MM.1S (cell line): Measurements from ENCODE around the gene KCNJ6.

Source experiments
- DNase-seq: peaks from one replicate; pipeline ENCODE4 v3.0.0-alpha.2; 2015
- H2AFZ ChIP-seq: fragments of 300-600 bp; sonication (generic); 2 replicates; pipeline ENCODE4 v1.6.0; 2016; ENCODE audit warnings: antibody characterized with exemption, low read length
- H3F3A ChIP-seq: fragments of 300-600 bp; sonication (generic); 2 replicates; pipeline ENCODE4 v1.6.1; 2016; ENCODE audit warnings: mild to moderate bottlenecking, antibody characterized with exemption, low read length, moderate library complexity, mixed read lengths; ENCODE audit not compliant: insufficient read depth
- H3K27ac ChIP-seq: fragments of 300-600 bp; sonication (generic); 2 replicates; pipeline ENCODE4 v1.5.1; 2016; ENCODE audit warnings: mild to moderate bottlenecking, low read length
- H3K27me3 ChIP-seq: fragments of 300-600 bp; sonication (generic); replicated peaks from 2 replicates; pipeline ENCODE4 v1.6.0; 2016; ENCODE audit warnings: low read length; ENCODE audit not compliant: insufficient read depth
- H3K36me3 ChIP-seq: fragments of 300-600 bp; sonication (generic); replicated peaks from 2 replicates; pipeline ENCODE4 v1.6.1; 2016; ENCODE audit warnings: mild to moderate bottlenecking, low read length, mixed read lengths; ENCODE audit not compliant: insufficient read depth
- H3K4me1 ChIP-seq: fragments of 300-600 bp; sonication (generic); 2 replicates; pipeline ENCODE4 v1.6.1; 2016; ENCODE audit warnings: low read length, mixed read lengths
- H3K4me2 ChIP-seq: fragments of 300-600 bp; sonication (generic); 2 replicates; pipeline ENCODE4 v1.6.0; 2016; ENCODE audit warnings: low read depth, low read length
- H3K4me3 ChIP-seq: fragments of 300-600 bp; sonication (generic); 2 replicates; pipeline ENCODE4 v1.5.1; 2016; ENCODE audit warnings: low read length, mixed read lengths
- H3K79me2 ChIP-seq: fragments of 300-600 bp; sonication (generic); 2 replicates; pipeline ENCODE4 v1.6.1; 2016; ENCODE audit warnings: mixed run types, low read length, mixed read lengths
- H3K9ac ChIP-seq: fragments of 300-600 bp; sonication (generic); 2 replicates; pipeline ENCODE4 v1.6.1; 2016; ENCODE audit warnings: low read length, mixed read lengths
- H3K9me2 ChIP-seq: fragments of 300-600 bp; sonication (generic); replicated peaks from 2 replicates; pipeline ENCODE4 v1.6.1; 2016; ENCODE audit warnings: mild to moderate bottlenecking, low read length, mixed read lengths; ENCODE audit not compliant: insufficient read depth
- H3K9me3 ChIP-seq: fragments of 300-600 bp; sonication (generic); replicated peaks from 2 replicates; pipeline ENCODE4 v1.6.1; 2016; ENCODE audit warnings: mild to moderate bottlenecking, low read length, mixed read lengths; ENCODE audit not compliant: insufficient read depth
- H4K20me1 ChIP-seq: fragments of 300-600 bp; sonication (generic); 2 replicates; pipeline ENCODE4 v1.6.1; 2016; ENCODE audit warnings: mild to moderate bottlenecking, low read length, moderate library complexity, mixed read lengths; ENCODE audit not compliant: insufficient read depth
- CTCF ChIP-seq: fragments of 300-600 bp; sonication (generic); IDR thresholded peaks from 2 replicates; pipeline ENCODE4 v1.5.1; 2016; ENCODE audit warnings: antibody characterized with exemption, low read length, mixed read lengths
- EZH2 ChIP-seq: fragments of 300-600 bp; sonication (generic); optimal IDR thresholded peaks from 2 replicates; pipeline ENCODE3; 2017; ENCODE audit warnings: low read depth, mild to moderate bottlenecking, antibody characterized with exemption, low read length, mixed read lengths
- EZH2phosphoT487 ChIP-seq: fragments of 300-600 bp; sonication (generic); IDR thresholded peaks from 2 replicates; pipeline ENCODE4 v1.6.1; 2018; ENCODE audit warnings: antibody characterized with exemption, low read length

KCNJ6 gene

GRCh38 chr21:37658817-37659458, 257.3 kb downstream of the KCNJ6 start:
- H3K27me3 ChIP-seq: no peaks in the 10 kb centered on the region
- no peak for TF ChIP-seq EZH2phosphoT487
- no peak for TF ChIP-seq CTCF
- no peak overlapping the region for H2AFZ ChIP-seq
- no peaks in the 10 kb centered on the region for H3F3A ChIP-seq
- no peaks in the 10 kb centered on the region for H3K79me2 ChIP-seq
- DNase-seq: no peak
- H3K27ac ChIP-seq: no peak overlapping the region
- H3K36me3 ChIP-seq: no peaks in the 10 kb centered on the region
- no peaks in the 10 kb centered on the region for H3K9me3 ChIP-seq
- H4K20me1 ChIP-seq: no peaks in the 10 kb centered on the region
- no peaks in the 10 kb centered on the region for H3K9me2 ChIP-seq
- H3K9ac ChIP-seq: no peak overlapping the region
- no peak overlapping the region for H3K4me2 ChIP-seq
- H3K4me3 ChIP-seq: no peak overlapping the region
- H3K4me1 ChIP-seq: no peaks in the 10 kb centered on the region

DNA sequence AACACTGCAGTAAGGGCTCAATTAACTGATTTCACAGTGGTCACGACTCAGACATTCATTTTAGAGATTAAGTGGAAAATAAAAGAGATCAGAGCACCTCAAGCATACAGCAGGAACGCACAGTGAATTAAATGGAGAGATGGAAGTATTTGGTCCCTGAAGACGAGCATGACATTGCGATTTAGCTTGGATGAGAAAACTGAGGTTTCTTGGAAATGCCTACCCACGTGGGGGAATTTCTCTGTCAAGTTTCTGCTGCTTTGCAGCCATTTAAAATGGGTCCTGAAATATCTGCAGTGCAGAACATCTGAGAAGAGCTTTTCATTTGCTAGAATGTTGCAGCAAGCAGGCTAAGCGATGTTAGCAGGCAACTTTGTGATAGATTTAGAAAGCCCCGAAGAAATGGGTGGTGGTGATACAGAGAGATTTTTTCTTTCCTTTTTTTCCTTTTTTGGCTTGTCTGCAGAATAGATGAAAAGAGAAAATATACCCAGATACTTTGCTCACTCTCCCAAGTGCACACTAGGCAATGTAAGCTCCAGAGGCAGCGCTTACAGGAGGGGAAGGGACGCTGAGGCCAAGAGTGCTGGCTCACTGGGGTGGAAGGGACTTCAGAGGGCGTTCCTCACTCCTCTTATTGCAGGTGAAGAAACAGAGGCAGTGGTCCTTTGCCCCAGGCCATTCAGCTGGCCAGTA, 258.0 kb downstream of the KCNJ6 start:
- Histone ChIP-seq H4K20me1 (no peaks in the 10 kb centered on the region), H3K4me3 (no peak overlapping the region), H3K79me2 (no peaks in the 10 kb centered on the region), H3K9ac (no peak overlapping the region), H3K4me2 (no peak overlapping the region), H3K36me3 (no peaks in the 10 kb centered on the region), H3F3A (no peaks in the 10 kb centered on the region), H2AFZ (no peak overlapping the region), H3K27ac (no peak overlapping the region), H3K4me1 (no peaks in the 10 kb centered on the region), H3K27me3 (no peaks in the 10 kb centered on the region), H3K9me3 (no peaks in the 10 kb centered on the region), H3K9me2 (no peaks in the 10 kb centered on the region)
- DNase-seq: no peak
- no peak for TF ChIP-seq CTCF
- no peak for TF ChIP-seq EZH2
- TF ChIP-seq EZH2phosphoT487: no peak

DNA sequence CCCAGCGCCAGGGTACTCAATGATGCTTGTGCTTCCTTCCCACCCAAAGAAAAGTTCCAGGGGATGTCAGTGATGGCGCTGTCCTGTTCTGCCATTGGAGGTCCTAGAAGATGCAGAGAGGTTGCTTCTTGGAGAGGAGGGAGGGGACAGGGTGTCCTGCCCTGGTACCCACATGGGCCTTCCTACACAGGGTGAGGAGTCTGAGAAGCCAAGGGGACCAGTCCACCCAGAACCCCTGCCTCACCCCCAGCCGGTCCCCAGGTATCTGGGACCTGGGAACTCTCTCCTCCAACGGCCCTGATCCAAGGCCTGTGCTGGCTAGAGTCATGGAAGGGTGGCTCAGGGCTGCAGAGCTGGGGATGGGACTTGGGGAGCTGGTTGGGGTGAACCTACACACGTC, 259.4 kb downstream of the KCNJ6 start:
- H3K9ac ChIP-seq: no peak overlapping the region
- H3K4me2 ChIP-seq: no peak overlapping the region
- TF ChIP-seq CTCF: no peak
- TF ChIP-seq EZH2: no peak
- no peak for TF ChIP-seq EZH2phosphoT487
- no peaks in the 10 kb centered on the region for H3K9me3 ChIP-seq
- no peaks in the 10 kb centered on the region for H3F3A ChIP-seq
- H3K27me3 ChIP-seq: no peaks in the 10 kb centered on the region
- H3K27ac ChIP-seq: no peak overlapping the region
- H3K36me3 ChIP-seq: no peaks in the 10 kb centered on the region
- no peak for DNase-seq
- H3K79me2 ChIP-seq: no peaks in the 10 kb centered on the region
- H3K9me2 ChIP-seq: no peaks in the 10 kb centered on the region
- H2AFZ ChIP-seq: no peak overlapping the region
- H4K20me1 ChIP-seq: no peaks in the 10 kb centered on the region
- no peaks in the 10 kb centered on the region for H3K4me1 ChIP-seq
- no peak overlapping the region for H3K4me3 ChIP-seq
